Activated CD4-positive, alpha-beta T cell treated with anti-CD3 and anti-CD28 coated beads, Interleukin-2, amount 50 U/mL, for 24 hours (primary cell): Measurements from ENCODE around the gene USH1G.
"Not testable (repeated sequence)": the region's sequence is repeated elsewhere in the genome, so short reads cannot be mapped to it uniquely, and the experiment has no call there.

Experiments
- DNase-seq, 2 donors: peaks; one replicate each; pipeline ENCODE4 v3.0.0-alpha.2; 2020; ENCODE audit warnings: low read depth in 1 of 2, low spot score in 1 of 2

USH1G gene

DNA sequence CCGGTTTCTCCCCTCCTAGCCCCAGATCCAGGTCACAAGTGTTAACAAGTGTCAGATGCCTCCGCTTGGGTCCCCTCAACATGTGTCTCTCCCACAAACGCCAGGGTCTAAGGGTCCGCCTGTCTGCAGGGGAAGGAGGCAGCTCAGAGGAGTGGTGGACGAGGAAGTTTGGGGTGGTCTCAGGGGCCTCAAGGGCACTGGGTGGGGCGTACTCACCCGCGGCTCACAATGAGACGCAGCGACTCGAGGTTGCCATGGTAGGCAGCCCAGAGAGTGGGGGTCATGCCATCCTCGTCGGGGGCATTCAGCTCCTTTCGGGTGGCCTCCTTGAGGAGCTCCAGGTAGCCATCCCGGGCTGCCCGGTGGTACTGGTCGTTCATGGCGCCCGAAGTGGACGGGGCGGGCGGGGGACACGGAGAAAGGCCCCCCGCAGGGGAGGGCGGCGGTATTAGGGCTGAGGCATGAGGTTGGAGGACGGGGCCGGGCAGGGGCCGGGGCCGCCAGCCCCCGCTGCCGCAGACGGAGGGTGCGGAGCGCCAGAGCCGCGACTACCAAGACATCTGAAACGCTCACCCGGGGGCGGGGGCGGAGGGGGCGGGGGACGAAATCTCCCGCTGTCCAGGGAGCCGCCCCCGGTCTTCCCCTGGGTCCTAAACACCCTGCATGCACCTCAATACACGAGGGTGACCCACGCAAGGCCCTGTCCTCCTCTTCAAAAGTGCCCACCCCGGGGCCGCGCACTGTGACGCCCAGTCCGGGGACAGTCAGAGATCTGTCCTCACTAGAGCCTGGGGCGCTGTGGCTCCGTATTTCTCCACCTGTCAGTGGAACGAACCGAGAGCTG, at the start of gene USH1G:
TSS of gene USH1G (minus strand) at position 562 of the 844 bp plus-strand sequence. CDS start at position 380, 182 bp downstream.
- no peak for DNase-seq

DNA sequence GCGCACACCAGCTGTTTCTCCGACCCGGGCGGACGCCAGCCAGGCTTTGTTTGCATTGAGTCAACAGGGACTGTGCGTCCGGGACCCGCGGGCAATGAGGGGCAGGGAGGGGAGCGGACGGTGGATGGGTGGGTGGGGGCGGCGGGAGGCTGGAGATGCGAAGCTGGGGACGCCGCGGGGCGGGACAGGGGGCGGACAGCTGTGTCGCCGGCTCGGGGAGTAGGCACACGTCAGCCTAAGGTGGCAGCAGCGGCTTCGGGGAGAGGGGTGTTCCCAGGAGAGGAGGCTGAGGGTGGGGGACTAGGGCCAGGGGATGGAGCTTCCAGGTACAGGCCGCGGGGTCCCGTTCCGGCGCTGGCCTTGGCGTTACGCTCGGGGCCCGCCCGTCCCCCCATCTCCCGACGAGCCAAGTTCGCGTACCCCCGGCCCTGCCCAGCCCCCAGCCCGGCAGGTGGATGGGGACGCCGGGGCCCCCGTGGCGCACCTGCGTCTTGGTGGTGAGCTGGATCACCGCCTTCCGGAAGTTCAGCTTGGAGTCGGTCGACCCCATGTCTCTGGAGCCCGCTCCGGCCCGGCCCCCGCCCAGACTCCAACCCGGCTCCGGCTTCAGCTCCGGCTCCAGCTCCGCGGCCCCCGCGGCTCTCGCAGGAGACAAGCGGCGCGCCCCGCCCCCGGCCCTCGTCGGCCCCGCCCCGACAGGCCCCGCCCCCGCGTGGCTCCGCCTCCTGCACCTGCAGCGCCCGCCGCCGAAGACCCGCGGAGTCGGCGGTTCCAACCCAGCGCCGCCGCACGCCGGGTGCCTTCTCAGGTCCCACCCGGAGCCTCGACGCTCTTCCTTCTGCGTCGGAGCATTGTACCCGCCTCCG, 49.3 kb upstream of the USH1G start, which contains the start of gene HID1:
TSS of gene HID1 (minus strand) at position 653 of the 866 bp plus-strand sequence. CDS start at position 550, 103 bp downstream.
- DNase-seq, result peak; percentile 61 to 66

DNA sequence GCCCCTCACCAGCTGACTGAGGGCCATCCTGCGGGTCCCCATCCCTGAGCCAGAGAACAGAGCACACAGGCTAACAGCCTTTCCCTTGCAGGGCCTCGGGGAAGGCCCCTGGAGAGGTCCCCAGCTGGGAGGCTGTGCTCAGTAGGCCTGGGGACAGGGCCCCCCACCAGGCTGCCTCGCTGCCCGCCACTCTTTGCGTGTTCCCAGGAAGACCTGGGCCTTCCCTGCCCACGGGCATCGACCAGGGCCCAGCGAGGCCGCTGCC, 48.7 kb upstream of the USH1G start:
- DNase-seq, result no peak

DNA sequence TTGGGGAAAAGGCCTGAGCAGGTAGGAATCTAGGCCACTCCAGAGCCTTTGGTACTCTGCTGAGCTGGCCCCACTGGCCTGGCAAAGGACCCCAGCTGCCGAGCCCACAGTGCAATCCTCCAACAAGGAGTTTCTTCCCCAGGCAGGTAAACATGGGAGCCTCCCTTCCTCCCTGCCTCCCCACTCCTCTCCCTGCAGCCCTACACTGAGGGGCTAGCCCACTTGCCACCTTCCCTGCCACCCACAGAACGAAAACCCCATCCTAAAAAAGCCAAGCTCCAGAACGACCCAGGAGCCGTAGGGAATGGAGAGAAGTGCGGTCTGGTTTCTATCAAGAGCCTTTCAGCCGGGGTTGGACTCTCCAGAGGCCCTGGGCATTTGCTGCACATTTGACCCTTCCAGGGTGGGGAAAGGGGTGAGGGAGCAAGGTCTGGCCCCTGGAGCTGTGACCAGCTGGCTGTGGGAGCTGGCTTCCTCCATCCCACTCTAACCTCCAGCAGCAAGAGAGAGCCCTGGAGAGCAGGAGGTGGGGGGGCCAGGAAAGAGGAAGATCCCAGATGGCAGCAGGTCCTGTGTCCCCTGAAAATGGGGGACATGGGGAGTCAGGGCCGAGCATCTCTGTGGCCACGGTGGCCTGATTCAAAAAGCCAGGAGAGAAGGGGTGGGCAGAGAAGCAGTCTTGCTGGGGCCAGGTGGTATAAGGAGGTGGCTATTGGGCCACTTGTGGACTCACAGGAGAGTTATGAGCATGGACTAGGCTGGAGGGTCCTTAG, 48.2 kb upstream of the USH1G start:
- no peak for DNase-seq

DNA sequence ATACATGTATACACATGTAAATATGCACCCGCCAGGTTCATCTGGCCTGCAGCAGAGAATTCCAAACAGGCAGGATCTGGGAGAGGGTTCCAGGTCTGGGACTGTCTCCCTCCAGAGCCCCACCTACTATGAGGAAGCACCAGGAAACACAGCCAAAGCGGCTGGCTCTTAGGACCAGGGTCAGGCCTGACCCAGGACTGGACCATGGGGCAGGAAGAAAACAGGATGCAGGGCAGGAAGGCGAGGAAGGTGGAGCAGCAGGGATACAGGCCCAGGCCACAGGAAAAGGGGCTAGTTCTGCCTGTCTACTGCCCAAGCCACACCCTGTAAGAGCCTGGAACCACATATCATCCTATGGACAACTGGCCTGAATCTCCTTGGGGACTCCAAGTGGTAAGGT, 47.3 kb upstream of the USH1G start:
- DNase-seq, result no peak

DNA sequence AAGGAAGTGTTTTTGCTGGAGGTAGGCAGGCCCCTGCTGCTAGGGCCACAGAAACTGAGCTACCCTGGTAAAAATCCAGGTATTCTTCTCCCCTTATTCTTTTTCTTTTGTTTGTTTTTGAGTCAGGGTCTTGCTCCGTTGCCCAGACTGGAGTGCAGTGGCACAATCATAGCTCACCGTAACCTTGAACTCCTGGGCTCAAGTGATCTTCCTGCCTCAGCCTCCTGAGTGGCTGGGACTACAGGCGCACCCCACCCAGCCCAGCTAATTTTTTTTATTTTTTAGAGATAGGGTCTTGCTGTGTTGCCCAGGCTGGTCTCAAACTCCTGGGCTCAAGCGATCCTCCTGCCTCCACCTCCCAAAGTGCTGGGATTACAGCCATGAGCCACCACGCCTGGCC, 46.4 kb upstream of the USH1G start:
- DNase-seq, result not testable (repeated sequence)

DNA sequence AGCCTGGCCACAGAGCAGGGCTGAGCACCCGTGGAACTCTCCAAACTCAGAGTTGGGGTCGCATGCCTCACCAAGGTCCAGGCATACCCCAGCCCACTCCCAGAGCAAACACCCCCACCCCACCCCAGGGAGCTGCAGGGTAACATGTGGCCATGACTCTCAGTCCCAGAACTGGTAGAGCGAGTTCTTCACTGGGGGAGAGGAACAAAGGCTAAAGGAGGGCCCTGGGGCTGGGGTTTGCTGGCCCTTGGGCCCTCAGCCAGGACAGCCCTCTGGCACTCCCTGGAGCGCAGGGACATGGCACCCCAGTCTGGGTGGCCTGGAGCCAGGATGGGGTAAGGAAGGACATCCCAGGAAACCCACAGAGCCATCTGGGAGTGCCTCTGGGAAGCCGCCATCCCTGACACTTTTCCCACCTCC, 45.3 kb upstream of the USH1G start:
- DNase-seq, result no peak

DNA sequence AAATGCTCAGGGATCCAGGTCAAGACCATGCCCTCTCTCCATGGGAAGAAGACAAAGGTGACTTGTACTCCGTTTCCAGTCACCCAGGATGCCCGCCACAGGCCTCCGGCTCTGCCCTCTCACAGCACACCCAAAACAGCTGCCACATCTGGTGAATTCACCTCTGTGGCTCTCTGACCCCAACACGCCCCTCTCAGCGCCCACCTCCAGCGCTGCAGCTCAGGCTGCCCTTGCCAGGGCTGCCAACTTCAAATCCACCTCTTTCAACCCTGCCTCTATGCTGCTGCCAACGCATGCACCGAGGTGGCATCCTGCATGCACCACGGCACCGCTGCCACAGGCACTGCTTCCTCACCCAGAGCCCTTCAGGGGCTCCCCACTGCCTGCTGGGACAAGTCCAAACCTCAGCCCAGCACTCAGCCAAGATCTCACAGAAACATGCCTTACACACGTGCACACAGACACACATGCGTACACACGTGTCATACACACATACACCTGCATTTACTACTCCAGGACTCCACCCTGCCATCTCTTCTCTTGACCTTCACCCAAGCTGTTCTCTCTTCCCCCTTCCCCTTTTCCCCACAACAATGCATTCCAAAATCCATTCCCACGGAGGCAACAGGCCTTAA, 42.0 kb upstream of the USH1G start:
- no peak for DNase-seq

DNA sequence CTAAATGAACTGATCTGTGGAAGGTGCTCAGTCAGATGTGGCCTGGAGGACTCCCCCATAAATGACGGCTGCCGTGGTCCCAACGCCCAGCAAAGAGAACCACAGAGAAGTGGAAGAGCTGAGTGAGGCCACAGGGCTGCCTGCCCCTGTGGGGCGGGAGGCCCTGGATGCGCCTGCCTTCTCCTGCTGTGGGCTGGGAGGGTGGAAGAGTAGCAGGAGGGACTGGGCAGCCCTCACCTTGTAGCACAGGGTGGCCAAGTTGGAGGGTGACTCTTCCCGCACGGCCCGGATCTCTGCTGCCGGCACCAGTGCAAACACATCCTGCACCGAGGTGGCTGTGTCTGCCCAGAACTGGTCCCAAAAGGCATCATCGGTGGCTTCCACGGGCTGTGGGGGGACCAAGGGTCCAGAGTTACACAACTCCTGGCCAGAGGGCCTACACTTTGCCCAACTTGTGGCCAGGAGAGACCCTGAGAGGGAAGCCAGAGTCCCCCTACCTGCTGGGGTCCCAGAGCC, 41.2 kb upstream of the USH1G start:
- DNase-seq, result no peak

DNA sequence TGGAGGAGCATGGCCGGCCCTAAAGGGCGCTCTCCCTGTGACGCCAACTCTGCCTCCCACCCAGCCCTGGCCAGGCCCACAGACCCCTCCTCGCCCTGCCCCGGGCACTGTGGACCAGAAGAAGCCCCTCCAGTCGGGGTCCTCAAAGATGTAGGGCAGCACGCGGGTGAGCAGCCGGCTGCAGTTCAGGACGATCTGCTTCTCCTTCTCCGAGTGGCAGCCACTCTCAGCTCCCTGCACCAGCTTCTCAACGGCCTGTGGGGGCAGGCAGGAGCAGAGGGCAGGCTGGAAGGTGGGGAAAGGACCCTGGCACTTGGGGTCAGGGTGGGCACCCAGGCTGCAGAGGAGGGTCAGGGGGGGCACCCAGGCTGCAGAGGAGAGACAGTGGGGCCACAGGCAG, 40.6 kb upstream of the USH1G start:
- DNase-seq, result no peak

DNA sequence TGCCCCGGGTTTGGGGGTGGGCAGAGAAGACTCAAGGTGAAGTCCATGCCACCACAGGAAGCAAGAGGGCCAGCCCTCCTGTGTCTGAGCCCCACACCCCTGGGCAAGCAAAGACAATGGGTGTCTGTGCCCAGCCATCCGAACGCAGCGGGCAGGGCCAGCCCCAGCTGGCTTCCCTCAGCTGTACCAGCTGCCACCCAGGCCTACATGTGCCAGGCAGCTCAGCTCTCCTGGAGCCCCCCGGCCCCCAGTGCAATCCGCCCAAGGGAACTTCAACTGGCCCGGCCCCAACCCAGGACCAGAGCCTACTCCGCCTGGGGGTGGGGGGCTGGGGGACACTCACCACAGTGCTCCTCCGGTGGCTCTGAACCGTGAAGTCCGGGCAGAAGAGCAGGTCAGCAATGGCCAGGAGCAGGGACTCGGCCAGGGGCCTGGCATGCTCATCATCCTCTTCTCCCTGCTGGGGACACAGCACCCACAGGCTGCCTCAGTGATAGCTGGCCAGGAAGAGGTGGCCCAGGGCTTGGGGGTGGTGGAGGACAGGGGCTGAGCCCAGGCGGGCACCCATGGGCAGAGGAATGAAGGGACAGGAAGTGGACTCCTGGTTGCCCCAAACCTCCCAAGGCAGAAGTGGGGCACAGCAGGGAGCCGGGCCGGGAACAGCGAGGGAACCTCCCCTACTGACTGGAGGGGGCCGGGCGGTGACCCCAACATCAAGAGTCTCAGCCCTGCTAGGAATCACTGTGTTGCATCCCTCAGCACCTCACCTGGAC, 39.8 kb upstream of the USH1G start:
- no peak for DNase-seq

DNA sequence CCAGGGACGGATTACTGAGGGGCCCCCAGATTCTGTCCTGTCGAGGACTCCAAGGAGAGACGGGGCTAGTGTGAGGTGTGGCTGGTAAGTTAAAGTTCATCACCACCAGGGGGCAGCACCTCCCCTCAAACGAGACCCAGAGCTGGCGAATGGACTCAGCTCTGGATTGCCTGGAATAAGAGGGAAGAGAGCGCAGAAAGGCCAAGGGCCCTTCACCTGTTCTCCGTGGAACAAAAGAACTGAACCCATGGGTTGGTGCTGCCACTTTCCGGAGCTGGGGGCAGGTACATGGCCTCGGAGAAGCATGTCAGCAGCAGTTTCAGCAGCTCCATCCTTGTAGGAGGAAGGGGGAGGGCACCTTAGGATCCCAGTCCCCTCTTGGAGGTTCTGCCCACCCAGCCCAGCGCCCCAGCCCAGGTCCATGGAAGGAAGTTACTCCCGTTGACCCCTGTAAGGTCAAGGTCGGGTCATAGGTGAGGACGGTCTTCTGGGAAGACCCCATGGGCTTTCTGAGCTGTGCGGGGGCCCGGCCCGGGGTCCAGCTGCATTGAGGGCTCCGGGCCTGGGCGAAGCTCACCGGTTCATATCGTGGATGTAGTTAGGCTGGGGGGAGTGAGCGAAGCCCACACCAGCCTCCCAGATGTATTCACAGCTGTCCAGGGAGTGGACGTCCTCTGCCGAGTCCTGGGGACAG, 38.7 kb upstream of the USH1G start:
- peak; percentile 76 to 83 for DNase-seq

DNA sequence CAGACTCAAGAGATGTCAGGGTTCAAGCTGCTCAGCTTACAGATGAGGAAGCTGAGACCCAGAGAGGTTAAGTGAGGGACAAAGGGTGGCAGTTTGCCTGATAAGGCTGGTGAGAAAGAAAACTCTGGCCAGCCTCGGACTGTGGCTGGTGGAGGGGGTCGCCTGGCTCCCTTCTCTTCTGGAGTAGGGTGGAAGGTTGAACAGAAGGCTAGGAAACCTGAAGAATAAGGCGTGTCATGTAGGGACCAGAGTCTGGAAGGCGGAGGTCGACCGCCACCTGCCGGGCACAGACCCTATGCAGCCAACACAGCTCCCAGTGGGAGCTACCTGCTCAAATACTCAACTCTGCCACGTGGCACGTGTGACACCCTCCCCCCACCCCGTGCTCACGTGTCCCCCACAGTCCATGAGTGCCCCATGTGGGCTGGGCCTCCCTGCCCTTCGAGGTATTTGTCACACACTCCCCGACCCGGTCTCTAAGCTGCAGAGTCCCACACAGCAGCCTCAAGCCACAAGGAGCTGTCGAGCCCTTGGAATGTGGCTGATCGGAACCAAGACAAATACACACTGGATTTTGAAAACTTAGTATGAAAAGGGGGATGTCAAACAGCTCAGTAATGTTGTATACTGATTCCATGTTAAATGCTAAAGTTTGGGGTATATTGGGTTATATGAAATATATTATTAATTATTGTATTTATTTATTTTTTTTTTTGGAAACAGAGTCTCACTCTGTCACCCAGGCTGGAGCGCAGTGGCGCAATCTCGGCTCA, 37.7 kb upstream of the USH1G start:
- DNase-seq, result peak in 1 of 2 donors; percentile 30

DNA sequence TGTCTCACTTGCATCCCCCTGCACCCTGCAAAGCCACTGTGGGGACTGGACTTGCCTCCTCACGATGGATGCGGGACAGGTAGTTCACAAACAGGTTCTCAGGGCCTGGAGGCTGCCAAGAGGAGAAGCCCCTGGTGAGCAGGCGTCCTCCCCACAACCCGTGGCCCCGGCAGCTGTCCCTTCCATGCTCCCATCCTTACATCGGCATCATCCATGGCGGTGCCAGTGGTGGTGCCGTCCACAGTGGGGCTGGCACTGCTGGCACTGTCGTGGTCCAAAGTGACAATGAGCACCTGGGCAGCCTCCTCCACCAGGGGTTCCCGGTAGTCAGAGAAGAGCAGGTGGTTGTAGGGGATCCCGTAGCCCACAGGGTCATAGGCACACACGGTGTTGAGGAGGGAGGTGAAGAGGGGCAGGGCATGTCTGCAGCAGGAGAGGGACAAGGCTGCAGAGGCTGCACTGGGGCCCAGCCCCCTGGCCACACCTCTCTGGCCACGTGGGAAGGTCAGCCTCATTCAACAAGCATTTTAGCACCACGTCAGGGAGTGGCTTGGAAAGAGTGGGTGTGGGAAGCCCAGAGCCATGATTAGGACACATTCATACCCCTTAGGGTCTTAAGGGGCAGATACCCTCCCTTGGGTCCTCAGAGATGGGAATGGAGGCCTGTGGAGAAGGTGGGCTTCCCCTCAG, 36.9 kb upstream of the USH1G start:
- DNase-seq, result no peak

DNA sequence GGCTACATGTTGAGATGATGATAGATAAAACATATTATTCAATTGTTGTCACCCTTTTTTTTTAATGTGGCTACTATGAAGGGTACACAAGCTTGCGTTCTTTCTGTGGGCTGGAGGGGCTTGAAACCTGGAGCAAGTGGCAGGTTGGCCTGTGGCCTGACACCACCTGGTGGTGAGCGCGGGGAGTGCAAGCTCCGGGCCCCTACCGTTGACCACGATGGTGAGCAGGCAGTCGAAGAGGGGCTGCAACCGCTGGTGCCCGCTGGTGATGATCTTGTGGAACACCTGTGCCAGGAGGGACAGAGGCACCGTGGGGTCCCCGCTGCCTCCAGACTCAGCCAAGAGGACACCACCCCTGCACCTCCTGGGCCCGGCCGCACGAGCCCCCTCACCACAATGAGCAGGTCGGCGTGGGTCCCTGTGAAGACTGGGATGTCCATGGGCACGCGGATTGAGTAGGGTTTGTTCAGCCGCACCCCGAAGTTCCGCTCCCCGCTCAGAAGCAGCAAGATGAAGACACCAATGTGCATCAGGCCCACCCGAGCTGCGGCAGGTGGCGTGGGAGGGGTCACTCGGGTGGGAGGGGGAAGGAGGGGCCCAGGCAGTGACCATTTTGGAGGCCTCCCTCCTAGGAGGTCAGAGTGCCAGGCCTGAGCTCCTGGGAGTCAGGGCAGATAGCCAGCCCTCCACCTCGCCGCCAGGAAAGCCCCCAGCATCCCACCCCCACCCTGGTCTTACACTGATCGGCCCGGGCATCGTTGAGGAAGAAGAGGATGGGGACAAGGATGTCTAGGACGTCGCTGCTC, 35.1 kb upstream of the USH1G start:
- DNase-seq, result peak; percentile 66 to 75

DNA sequence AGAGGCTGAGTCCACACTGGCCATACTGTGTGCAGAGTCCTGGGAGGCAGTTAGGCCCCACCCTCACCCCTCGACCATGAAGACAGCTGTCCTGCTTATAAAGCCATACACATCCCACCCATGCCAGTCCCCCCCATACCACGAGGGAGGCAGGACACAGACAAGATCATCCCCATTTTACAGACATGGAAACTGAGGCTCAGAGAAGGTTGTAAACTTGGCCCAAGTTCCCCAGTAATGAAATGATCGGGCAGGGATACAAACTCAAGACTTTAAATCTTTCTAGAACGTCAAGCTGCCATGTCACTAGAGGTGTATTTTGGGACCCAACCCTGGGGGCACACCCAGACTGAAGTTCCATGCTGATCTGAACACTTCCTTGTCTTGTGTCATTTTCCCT, 33.0 kb upstream of the USH1G start:
- DNase-seq, result no peak
